NB4 (cell line): ENCODE results near the gene TTF2.

Experiments used
- POLR2A ChIP-seq: IDR thresholded peaks from 2 replicates; pipeline ENCODE4 v1.6.1; 2011; ENCODE audit warnings: mild to moderate bottlenecking; ENCODE audit not compliant: insufficient read length; ENCODE audit errors: extremely low read depth
- TF ChIP-seq, protein P1 (sequence below): IDR thresholded peaks from 2 replicates; pipeline ENCODE4 v1.6.1; 2011; ENCODE audit warnings: low read depth, low read length
- TF ChIP-seq, protein P2 (sequence below): IDR thresholded peaks from one replicate; pipeline ENCODE4 v1.5.1; 2012; ENCODE audit warnings: low read depth, low read length

DNA sequence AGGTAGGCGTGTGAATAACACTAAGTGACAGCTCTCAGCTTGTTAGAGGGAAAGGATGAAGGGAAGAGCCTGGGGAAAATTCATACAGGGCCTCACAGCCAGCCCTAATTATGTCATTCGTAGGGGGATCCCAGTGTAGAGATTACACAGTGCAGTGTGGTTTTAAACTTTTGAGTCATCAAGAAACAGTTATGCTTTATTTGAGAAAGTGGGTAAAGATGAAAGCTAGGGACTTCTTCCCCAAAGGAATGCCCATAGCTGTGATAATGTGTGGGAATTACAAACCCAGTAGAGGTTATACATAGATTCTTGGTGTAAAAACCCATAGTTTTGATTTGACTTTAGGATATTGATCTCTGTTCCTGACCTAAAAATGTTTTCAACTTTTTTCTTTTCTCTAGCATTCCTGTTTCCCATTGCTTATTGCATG is 1.9 kb downstream of the TTF2 start:
- no peak for TF ChIP-seq POLR2A
- TF ChIP-seq, protein P1, sequence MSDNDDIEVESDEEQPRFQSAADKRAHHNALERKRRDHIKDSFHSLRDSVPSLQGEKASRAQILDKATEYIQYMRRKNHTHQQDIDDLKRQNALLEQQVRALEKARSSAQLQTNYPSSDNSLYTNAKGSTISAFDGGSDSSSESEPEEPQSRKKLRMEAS = no peak
- TF ChIP-seq, protein P2, sequence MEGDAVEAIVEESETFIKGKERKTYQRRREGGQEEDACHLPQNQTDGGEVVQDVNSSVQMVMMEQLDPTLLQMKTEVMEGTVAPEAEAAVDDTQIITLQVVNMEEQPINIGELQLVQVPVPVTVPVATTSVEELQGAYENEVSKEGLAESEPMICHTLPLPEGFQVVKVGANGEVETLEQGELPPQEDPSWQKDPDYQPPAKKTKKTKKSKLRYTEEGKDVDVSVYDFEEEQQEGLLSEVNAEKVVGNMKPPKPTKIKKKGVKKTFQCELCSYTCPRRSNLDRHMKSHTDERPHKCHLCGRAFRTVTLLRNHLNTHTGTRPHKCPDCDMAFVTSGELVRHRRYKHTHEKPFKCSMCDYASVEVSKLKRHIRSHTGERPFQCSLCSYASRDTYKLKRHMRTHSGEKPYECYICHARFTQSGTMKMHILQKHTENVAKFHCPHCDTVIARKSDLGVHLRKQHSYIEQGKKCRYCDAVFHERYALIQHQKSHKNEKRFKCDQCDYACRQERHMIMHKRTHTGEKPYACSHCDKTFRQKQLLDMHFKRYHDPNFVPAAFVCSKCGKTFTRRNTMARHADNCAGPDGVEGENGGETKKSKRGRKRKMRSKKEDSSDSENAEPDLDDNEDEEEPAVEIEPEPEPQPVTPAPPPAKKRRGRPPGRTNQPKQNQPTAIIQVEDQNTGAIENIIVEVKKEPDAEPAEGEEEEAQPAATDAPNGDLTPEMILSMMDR = no peak
